H1 (cell line): ENCODE results near the gene QSOX2.

Experiments used
- EP300 ChIP-seq, 2 experiments: IDR thresholded peaks; 1 replicate in 1 of 2; 2 replicates in 1 of 2; pipeline ENCODE4 v1.6.1; 2011 to 2012; ENCODE audit warnings: low read depth in 2 of 2, low read length in 2 of 2, mild to moderate bottlenecking in 2 of 2, borderline replicate concordance in 1 of 2, inconsistent platforms in 1 of 2, moderate library complexity in 1 of 2
- JUND ChIP-seq: IDR thresholded peaks from 2 replicates; pipeline ENCODE4 v1.6.1; 2011; ENCODE audit warnings: mild to moderate bottlenecking, improper control_type of control experiment, low read length
- MAFK ChIP-seq: IDR thresholded peaks from 2 replicates; pipeline ENCODE4 v1.6.1; 2012; ENCODE audit warnings: low read depth, mild to moderate bottlenecking, improper control_type of control experiment, low read length
- PHF8 ChIP-seq: fragments of 200-600 bp; sonication (generic); conservative IDR thresholded peaks from 2 replicates; pipeline ENCODE4 v1.7.1; 2012; ENCODE audit warnings: low read depth, mild to moderate bottlenecking, inconsistent platforms, low read length, moderate library complexity
- POLR2A ChIP-seq, 2 experiments: IDR thresholded peaks; 1 replicate in 1 of 2; 2 replicates in 1 of 2; pipeline ENCODE4 v1.6.1; 2011; ENCODE audit warnings: low read depth in 2 of 2, low read length in 2 of 2, mild to moderate bottlenecking in 2 of 2; ENCODE audit errors: control extremely low read depth in 1 of 2
- RAD21 ChIP-seq, 2 experiments: IDR thresholded peaks in 1 of 2; conservative IDR thresholded peaks in 1 of 2; 2 replicates each; pipeline ENCODE4 v1.6.1; 2011; ENCODE audit warnings: low read depth in 2 of 2, low read length in 2 of 2, improper control_type of control experiment in 1 of 2, inconsistent platforms in 1 of 2, mild to moderate bottlenecking in 1 of 2, moderate library complexity in 1 of 2
- SP1 ChIP-seq: IDR thresholded peaks from 2 replicates; pipeline ENCODE4 v1.6.1; 2011; ENCODE audit warnings: low read depth, low read length
- ZNF274 ChIP-seq: IDR thresholded peaks from 2 replicates; pipeline ENCODE4 v1.7.0; 2012; ENCODE audit warnings: low read length, borderline replicate concordance; ENCODE audit errors: extremely low read depth
- TF ChIP-seq, protein P1 (sequence below), 3 experiments: IDR thresholded peaks; 1 replicate in 2 of 3; 2 replicates in 1 of 3; pipeline versions ENCODE4 v1.5.1 to v1.6.1; 2011; ENCODE audit warnings: low read length in 3 of 3, mild to moderate bottlenecking in 3 of 3, inconsistent platforms in 2 of 3, low read depth in 1 of 3, moderate library complexity in 1 of 3; ENCODE audit not compliant: insufficient read depth in 1 of 3; ENCODE audit errors: control extremely low read depth in 1 of 3

DNA sequence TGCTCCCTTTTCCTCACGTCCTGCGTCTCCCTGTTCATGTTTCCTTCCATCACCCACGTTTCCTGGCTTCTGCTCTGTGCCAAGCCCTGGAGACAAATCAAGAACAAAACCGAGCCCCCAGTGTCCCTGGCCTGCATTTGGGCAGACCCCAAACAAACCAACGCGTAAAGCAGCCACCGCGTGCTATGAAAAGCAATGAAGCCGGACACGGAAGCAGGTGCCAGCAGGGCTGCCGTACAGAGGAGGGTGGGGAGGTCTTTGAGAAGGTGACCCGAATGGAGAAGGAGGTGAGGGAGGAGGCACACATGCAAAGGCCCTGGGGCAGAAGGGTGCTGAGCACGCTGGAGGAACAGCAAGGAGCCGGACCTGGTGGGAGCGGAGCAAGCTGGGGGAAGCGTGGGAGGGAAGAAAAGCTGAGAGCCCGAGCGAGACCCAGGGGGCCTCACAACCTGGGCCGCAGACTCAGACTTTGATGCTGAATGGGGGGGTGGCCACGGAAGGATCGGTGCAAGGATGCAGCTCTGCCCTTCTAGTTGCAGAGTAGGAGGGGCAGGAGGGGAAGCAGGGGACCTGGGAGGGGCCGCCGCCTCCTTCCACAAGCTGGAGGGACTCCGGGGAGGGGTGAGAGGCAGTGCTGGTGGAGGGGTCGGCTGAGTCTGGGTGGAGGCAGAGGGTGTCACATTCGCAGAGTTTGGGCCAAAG is 1.4 kb upstream of the QSOX2 start:
- no peak for TF ChIP-seq PHF8
- no peak for TF ChIP-seq RAD21 (IDR thresholded peaks at IDR 0.05 in 1 of 2, conservative IDR thresholded peaks at IDR 0.05 in 1 of 2; ENCODE audit: low read depth in 2 of 2, low read length in 2 of 2)
- TF ChIP-seq, protein P1, sequence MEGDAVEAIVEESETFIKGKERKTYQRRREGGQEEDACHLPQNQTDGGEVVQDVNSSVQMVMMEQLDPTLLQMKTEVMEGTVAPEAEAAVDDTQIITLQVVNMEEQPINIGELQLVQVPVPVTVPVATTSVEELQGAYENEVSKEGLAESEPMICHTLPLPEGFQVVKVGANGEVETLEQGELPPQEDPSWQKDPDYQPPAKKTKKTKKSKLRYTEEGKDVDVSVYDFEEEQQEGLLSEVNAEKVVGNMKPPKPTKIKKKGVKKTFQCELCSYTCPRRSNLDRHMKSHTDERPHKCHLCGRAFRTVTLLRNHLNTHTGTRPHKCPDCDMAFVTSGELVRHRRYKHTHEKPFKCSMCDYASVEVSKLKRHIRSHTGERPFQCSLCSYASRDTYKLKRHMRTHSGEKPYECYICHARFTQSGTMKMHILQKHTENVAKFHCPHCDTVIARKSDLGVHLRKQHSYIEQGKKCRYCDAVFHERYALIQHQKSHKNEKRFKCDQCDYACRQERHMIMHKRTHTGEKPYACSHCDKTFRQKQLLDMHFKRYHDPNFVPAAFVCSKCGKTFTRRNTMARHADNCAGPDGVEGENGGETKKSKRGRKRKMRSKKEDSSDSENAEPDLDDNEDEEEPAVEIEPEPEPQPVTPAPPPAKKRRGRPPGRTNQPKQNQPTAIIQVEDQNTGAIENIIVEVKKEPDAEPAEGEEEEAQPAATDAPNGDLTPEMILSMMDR (IDR thresholded peaks at IDR 0.05; ENCODE audit: control extremely low read depth in 1 of 3, insufficient read depth in 1 of 3, low read depth in 1 of 3, low read length in 3 of 3) = no peak
- no peak for TF ChIP-seq POLR2A (IDR thresholded peaks at IDR 0.05; ENCODE audit: control extremely low read depth in 1 of 2, low read depth in 2 of 2, low read length in 2 of 2)
- TF ChIP-seq JUND = no peak
- TF ChIP-seq EP300 (IDR thresholded peaks at IDR 0.05; ENCODE audit: borderline replicate concordance in 1 of 2, low read depth in 2 of 2, low read length in 2 of 2) = no peak
- no peak for TF ChIP-seq SP1
- no peak for TF ChIP-seq MAFK
- no peak for TF ChIP-seq ZNF274
